SH-SY5Y (cell line): ENCODE results near the gene KRTAP16-1.

Source experiments
- GATA2 ChIP-seq: IDR thresholded peaks from 2 replicates; pipeline ENCODE4 v1.6.1; 2011; ENCODE audit warnings: mild to moderate bottlenecking, low read depth, low read length
- GATA3 ChIP-seq: IDR thresholded peaks from 2 replicates; pipeline ENCODE4 v1.6.1; 2011; ENCODE audit warnings: low read depth, mild to moderate bottlenecking, low read length, moderate library complexity

The KRTAP16-1 gene

GRCh38 chr17:41258406-41258805 is 50.7 kb downstream of the KRTAP16-1 start:
- TF ChIP-seq GATA3, result no peak
- TF ChIP-seq GATA2, result no peak
